PC-9 (cell line): ENCODE data around the gene GNG7.

Experiments
- CTCF ChIP-seq: fragments of 200-600 bp; sonication (generic); conservative IDR thresholded peaks from 2 replicates; pipeline ENCODE4 v1.6.1; 2017; ENCODE audit warnings: mixed run types, antibody characterized with exemption, mild to moderate bottlenecking, moderate library complexity
- EZH2 ChIP-seq: fragments of 200-600 bp; sonication (generic); IDR thresholded peaks from 2 replicates; pipeline ENCODE4 v1.8.0; 2017; ENCODE audit warnings: antibody characterized with exemption, low read depth

GRCh38 chr19:2733930-2734588 is 31.6 kb upstream of the GNG7 start:
- no peak for TF ChIP-seq CTCF
- TF ChIP-seq EZH2: no peak
